Measurements from ENCODE around the gene OCEL1. TPM values are rescaled to one million over a fixed set of nuclear protein-coding genes. Genes with fewer than 3 reads are reported as not detected.
"Not testable (repeated sequence)": the region's sequence is repeated elsewhere in the genome, so short reads cannot be mapped to it uniquely, and the experiment has no call there.

OCEL1 gene
- 10 to 100 TPM; 20.4 to 22.9 (median 21.2) TPM for polyA plus RNA-seq (ENCODE audit: insufficient read length in 3 of 3)
- long read RNA-seq, donor 1, transcript OCEL1-211 (6 exons, 878 nt) = major isoform, 6 of 10 reads
- long read RNA-seq, donor 1, partial matches to known transcripts = 0 of 10 reads
- long read RNA-seq, donor 1, other reads (novel, unspliced or antisense) = 0 of 10 reads
- long read RNA-seq, donor 2, partial matches to known transcripts = 0 of 7 reads
- long read RNA-seq, donor 2, other reads (novel, unspliced or antisense) = 0 of 7 reads
- long read RNA-seq, donor 3, partial matches to known transcripts = 0 of 4 reads
- long read RNA-seq, donor 3, other reads (novel, unspliced or antisense) = 0 of 4 reads
- long read RNA-seq, donor 4, partial matches to known transcripts = 0 of 7 reads
- long read RNA-seq, donor 4, other reads (novel, unspliced or antisense) = 0 of 7 reads
- long read RNA-seq, donor 5, partial matches to known transcripts = 0 of 3 reads
- long read RNA-seq, donor 5, other reads (novel, unspliced or antisense) = 0 of 3 reads
- long read RNA-seq, donor 6, partial matches to known transcripts = 5 of 8 reads
- long read RNA-seq, donor 6, other reads (novel, unspliced or antisense) = 0 of 8 reads
- long read RNA-seq, donor 7, partial matches to known transcripts = 5 of 12 reads
- long read RNA-seq, donor 7, other reads (novel, unspliced or antisense) = 0 of 12 reads
- long read RNA-seq, donor 8, partial matches to known transcripts = 0 of 1 reads
- long read RNA-seq, donor 8, other reads (novel, unspliced or antisense) = 0 of 1 reads
- long read RNA-seq, donor 9, partial matches to known transcripts = 0 of 9 reads
- long read RNA-seq, donor 9, other reads (novel, unspliced or antisense) = 0 of 9 reads
- long read RNA-seq, donor 10, partial matches to known transcripts = 0 of 5 reads
- long read RNA-seq, donor 10, other reads (novel, unspliced or antisense) = 0 of 5 reads
- long read RNA-seq, donor 11, partial matches to known transcripts = 0 of 5 reads
- long read RNA-seq, donor 11, other reads (novel, unspliced or antisense) = 0 of 5 reads
- long read RNA-seq, donor 12, partial matches to known transcripts = 0 of 5 reads
- long read RNA-seq, donor 12, other reads (novel, unspliced or antisense) = 0 of 5 reads
- long read RNA-seq, donor 13, partial matches to known transcripts = 0 of 3 reads
- long read RNA-seq, donor 13, other reads (novel, unspliced or antisense) = 0 of 3 reads
- long read RNA-seq, donor 14 = 0 reads
- long read RNA-seq, donor 15 = 0 reads
- long read RNA-seq, donor 16, transcript OCEL1-201 (6 exons, 1,133 nt) = major isoform, 5 of 104 reads
- long read RNA-seq, donor 16, partial matches to known transcripts = 97 of 104 reads
- long read RNA-seq, donor 16, other reads (novel, unspliced or antisense) = 0 of 104 reads

- DNase-seq = peak; percentile 98
Observed at GRCh38 chr19:17226002-17226933, at the start of gene OCEL1. TSS of gene OCEL1 (plus strand) at chr19:17226226. CDS start at chr19:17226248, 22 bp downstream.

DNA sequence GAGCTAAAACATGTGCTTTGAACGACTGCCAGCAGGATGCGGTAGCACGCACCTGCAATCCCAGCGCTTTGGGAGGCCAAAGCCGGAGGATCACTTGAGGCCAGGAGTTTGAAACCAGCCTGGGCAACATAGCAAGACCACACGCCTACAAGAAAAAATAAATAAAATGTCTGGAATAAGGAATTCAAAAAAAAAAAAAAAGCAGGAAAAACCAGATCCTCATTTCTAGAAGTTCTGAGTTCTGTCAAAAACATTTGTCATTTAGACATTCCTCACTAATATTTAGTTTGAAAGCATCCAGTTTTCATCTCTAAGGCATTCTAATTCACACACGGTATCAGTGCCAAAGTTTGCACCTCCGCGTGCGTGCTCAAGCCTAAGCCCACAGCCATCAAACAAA is 47.7 kb upstream of the OCEL1 start:
- DNase-seq = no peak

DNA sequence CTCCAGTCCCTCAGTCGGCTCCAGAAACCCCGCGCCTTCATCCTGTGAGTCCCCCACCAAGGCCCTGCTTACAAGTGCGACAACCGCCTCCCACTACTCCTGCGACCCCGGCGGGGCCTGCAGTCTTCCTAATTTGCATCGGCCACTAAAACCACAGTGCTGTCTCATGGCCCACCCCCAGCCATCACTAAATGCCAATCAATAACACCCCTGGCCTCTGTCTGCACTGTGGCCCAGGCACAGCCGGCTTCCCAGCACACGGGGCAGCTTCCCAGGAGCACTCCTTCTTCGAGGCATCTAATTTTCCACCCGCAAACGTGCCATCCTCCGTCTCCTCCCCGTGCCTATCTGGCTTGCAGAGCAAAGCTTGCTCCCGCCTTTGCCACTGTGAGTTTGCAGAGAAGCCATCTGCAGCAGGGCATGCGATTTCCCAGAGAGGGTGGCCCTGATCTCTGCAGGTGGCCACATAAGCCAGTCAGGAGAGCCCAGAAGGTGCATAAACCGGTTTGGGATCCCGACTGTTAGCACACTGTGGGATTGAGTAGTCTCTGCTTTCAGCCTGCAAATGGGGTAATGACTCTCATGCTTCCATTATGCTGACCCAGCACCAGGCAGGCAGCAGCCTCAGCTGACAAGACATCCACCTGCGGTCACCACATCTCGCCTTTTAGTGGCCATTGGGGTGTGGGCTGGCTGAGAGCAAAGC is 44.9 kb upstream of the OCEL1 start:
- DNase-seq = no peak

GRCh38 chr19:17183271-17183761 is 42.7 kb upstream of the OCEL1 start:
- DNase-seq = no peak

DNA sequence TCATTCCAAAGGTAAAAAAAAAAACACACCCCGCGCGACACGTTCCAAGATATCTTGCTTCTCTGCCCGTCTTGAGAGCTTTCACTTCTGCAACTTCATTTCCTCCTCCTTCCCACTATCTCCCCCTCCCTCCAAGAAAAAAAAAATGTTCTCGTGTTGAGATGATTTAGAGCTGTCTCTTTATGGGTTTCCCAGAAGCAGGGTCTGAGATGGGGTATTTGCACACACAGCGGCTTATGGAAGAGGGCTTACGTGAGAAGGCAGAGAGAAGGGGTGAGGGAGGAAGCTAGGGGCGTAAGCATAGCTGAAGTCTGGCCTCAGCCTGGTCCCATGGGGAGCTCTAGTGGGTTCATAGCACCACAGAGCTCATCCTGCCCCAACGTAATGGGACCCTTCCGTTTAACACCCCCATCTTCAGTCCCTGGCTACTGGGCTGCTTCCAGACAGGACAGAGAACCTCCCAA is 42.1 kb upstream of the OCEL1 start:
- no peak for DNase-seq

DNA sequence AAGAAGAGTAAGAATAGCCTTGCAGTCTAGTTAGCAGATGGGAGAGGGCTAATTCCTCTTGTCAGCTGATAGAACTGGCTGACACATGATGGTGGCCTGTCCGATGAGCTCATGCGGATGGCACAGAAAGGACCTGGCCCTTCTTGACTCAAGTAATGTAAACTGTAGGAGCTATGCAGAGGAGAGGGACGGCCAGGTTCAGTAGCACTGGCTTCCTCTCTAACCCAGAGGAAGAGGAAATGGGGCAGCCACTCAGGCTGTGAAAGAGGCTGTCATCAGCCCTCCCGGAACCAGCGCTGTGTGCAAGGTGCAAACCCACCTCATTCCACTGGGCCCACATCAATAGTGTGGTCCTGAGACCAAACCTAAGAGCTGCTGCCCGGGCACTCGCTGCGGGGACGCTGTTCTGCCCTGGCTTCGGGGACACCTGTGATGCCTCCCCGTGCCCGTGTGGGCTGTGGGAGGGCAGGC is 41.6 kb upstream of the OCEL1 start:
- no peak for DNase-seq

GRCh38 chr19:17185590-17185989 is 40.4 kb upstream of the OCEL1 start:
- no peak for DNase-seq

- not testable (repeated sequence) for DNase-seq
Observed at GRCh38 chr19:17191736-17192135, 34.3 kb upstream of the OCEL1 start.

DNA sequence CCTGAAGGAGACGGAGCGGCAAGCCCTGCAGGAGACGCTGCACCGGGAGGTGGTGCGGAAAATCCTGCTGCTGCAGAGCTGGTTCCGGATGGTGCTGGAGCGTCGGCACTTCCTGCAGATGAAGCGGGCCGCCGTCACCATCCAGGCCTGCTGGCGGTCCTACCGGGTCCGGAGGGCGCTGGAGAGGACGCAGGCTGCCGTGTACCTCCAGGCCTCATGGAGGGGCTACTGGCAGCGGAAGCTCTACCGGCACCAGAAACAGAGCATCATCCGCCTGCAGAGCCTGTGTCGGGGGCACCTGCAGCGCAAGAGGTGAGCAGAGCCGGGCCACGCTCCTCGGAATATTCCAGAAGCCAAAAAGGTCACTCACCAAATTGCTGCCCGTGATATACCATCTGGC is 33.3 kb upstream of the OCEL1 start:
- no peak for DNase-seq

- no peak for DNase-seq
Observed at GRCh38 chr19:17194608-17195007, 31.4 kb upstream of the OCEL1 start.

GRCh38 chr19:17195106-17195505 is 30.9 kb upstream of the OCEL1 start:
- no peak for DNase-seq

DNA sequence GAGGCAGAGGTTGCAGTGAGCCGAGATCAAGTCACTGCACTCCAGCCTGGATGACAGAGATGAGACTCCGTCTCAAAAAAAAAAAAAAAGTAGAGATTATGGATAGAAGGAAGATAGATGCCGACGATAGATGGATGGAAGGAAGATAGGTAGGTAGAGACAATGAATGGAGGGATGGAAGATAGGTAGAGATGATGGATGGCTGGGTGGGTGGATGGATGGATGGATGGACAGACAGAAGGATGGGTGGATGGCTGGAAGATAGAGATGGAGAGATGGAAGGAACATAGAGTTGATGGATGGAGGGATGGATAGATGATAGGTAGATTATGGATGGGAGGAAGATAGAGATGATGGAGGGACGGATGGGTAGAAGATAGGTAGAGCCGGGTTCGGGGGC is 29.4 kb upstream of the OCEL1 start:
- no peak for DNase-seq

DNA sequence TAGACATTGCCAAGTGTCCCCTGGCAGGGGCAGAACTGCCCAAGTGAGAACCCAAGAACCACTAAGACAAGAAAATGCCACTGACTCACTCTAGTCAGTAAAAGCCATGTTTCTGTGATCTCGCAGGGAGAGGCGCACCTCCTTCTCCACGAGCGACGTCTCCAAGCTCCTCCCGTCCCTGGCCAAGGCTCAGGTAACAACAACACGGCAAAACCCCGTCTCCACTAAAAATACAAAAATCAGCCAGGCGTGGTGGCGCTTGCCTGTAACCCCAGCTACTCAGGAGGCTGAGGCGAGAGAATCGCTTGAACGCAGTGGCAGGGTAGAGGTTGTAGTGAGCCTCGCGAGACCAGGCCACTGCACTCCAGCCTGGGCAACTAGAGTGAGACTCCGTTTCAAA is 28.4 kb upstream of the OCEL1 start:
- no peak for DNase-seq

- no peak for DNase-seq
Observed at GRCh38 chr19:17200408-17201079, 25.5 kb upstream of the OCEL1 start.

DNA sequence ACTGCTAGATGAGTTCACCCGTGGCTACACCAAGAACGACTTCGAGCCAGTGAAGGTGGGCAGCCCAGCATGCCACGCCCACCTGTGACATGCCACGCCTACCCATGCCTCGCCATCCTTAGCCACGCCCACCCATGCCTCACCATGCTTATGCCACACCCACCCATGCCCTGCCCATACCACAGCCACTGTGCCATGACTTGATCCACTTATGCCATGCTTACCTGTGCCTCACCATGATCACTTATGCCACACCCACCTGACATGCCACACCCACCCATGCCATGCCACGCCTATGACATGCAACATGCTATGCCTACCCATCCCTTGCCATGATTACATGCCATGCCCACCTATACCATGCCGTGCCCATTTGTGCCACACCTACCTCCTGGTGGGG is 23.8 kb upstream of the OCEL1 start:
- DNase-seq = no peak

DNA sequence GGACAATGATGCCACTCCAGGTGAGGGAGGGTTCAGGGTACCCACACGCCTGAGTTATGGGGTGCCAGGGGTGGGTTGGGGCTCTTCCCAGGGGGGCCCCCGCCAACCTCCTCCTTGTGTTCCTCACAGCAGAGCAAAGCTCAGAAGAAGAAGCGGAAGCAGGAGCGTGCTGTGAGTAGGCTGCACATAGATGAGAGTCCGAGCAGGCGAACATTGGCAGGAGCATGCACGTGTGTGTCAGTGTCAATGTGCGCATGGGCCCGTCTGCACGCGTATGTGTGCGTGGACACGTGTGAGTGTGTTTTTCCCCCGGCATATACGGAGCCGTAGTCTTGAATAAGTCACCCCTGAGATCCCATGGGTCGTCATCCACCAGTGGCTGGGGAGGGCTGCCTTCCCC is 23.3 kb upstream of the OCEL1 start:
- DNase-seq = no peak

GRCh38 chr19:17205237-17206140 is 20.5 kb upstream of the OCEL1 start:
- peak; percentile 38 for DNase-seq
